PC-3 (cell line): Measurements from ENCODE around the gene LRRC56.

Experiments
- CTCF ChIP-seq: fragments of 300-600 bp; sonication (generic); conservative IDR thresholded peaks from 2 replicates; pipeline ENCODE4 v1.5.1; 2017; ENCODE audit warnings: antibody characterized with exemption, low read depth, mild to moderate bottlenecking, low read length
- EZH2 ChIP-seq: fragments of 300-600 bp; sonication (generic); IDR thresholded peaks from one replicate; pipeline ENCODE4 v1.6.1; 2017; ENCODE audit warnings: antibody characterized with exemption, mild to moderate bottlenecking, low read length; ENCODE audit not compliant: unreplicated experiment
- EZH2phosphoT487 ChIP-seq: fragments of 300-600 bp; sonication (generic); IDR thresholded peaks from 2 replicates; pipeline ENCODE4 v1.6.1; 2018; ENCODE audit warnings: mild to moderate bottlenecking, antibody characterized with exemption, low read length, borderline replicate concordance

GRCh38 chr11:565921-566509, 28.7 kb downstream of the LRRC56 start:
- TF ChIP-seq EZH2, result no peak
- no peak for TF ChIP-seq CTCF
- TF ChIP-seq EZH2phosphoT487, result no peak
